Activated CD4-positive, alpha-beta T cell treated with anti-CD3 and anti-CD28 coated beads, Interleukin-2, Interleukin-6, amounts not matched to agents 100 ng/mL and 50 ng/mL, durations not matched to agents 16 hours and 8 hours (primary cell): ENCODE results near the gene TNNT2.

Experiments
- DNase-seq: peaks from one replicate; pipeline ENCODE4 v3.0.0-alpha.2; 2020

Gene TNNT2

GRCh38 chr1:201377611-201378092 lies at the start of gene TNNT2:
Gene TNNT2 (minus strand): TSS chr1:201377680. CDS start chr1:201373254, 4,426 bp downstream.
- DNase-seq, result no peak

- no peak for DNase-seq
These were observed 49.2 kb upstream of the TNNT2 start for GRCh38 chr1:201426479-201427310.

GRCh38 chr1:201424146-201424545 lies 46.7 kb upstream of the TNNT2 start:
- DNase-seq, result no peak

GRCh38 chr1:201423655-201424054 lies 46.2 kb upstream of the TNNT2 start:
- no peak for DNase-seq

- DNase-seq, result no peak
These were observed 45.1 kb upstream of the TNNT2 start for GRCh38 chr1:201422436-201423030.

- DNase-seq, result no peak
These were observed 44.5 kb upstream of the TNNT2 start for GRCh38 chr1:201422026-201422425.

- DNase-seq, result no peak
These were observed 43.6 kb upstream of the TNNT2 start for GRCh38 chr1:201421041-201421440.

GRCh38 chr1:201420608-201421002 lies 43.1 kb upstream of the TNNT2 start:
- DNase-seq, result no peak

GRCh38 chr1:201419746-201420607 lies 42.5 kb upstream of the TNNT2 start:
- no peak for DNase-seq

GRCh38 chr1:201419256-201419655 lies 41.8 kb upstream of the TNNT2 start:
- DNase-seq, result no peak

- no peak for DNase-seq
These were observed 41.0 kb upstream of the TNNT2 start for GRCh38 chr1:201418461-201418860.

- DNase-seq, result no peak
These were observed 36.7 kb upstream of the TNNT2 start for GRCh38 chr1:201414051-201414738.

GRCh38 chr1:201411292-201411691 lies 33.8 kb upstream of the TNNT2 start:
- DNase-seq, result no peak

GRCh38 chr1:201409440-201409839 lies 32.0 kb upstream of the TNNT2 start:
- DNase-seq, result no peak

- no peak for DNase-seq
These were observed 31.3 kb upstream of the TNNT2 start for GRCh38 chr1:201408834-201409200.

GRCh38 chr1:201408176-201408833 lies 30.8 kb upstream of the TNNT2 start:
- peak; percentile 77 for DNase-seq

- DNase-seq, result no peak
These were observed 29.4 kb upstream of the TNNT2 start for GRCh38 chr1:201406831-201407406.

- no peak for DNase-seq
These were observed 28.0 kb upstream of the TNNT2 start for GRCh38 chr1:201405484-201405831.

- no peak for DNase-seq
These were observed 27.4 kb upstream of the TNNT2 start for GRCh38 chr1:201404722-201405483.

GRCh38 chr1:201404055-201404454 lies 26.6 kb upstream of the TNNT2 start:
- no peak for DNase-seq

- no peak for DNase-seq
These were observed 25.9 kb upstream of the TNNT2 start for GRCh38 chr1:201403359-201403758.
